GOT3 (cell line): ENCODE measurements around the gene PRRG2.

Experiments used
- DNase-seq: peaks from one replicate; lab custom pipeline; 2025; ENCODE audit warnings: mixed read lengths; lab: John Stamatoyannopoulos, UW

The PRRG2 gene

GRCh38 chr19:49581007-49581508 lies at the start of gene PRRG2:
Gene PRRG2 (plus strand): TSS chr19:49581316. CDS start chr19:49583220, 1,904 bp downstream.
- DNase-seq, result no peak

GRCh38 chr19:49533551-49534488 lies 47.3 kb upstream of the PRRG2 start:
- DNase-seq, result no peak

- DNase-seq, result no peak
Measured at GRCh38 chr19:49534632-49535385, 46.3 kb upstream of the PRRG2 start.

- no peak for DNase-seq
Measured at GRCh38 chr19:49536921-49537462, 44.1 kb upstream of the PRRG2 start.

- no peak for DNase-seq
Measured at GRCh38 chr19:49538643-49539042, 42.5 kb upstream of the PRRG2 start.

GRCh38 chr19:49539192-49539952 lies 41.7 kb upstream of the PRRG2 start:
- no peak for DNase-seq

- DNase-seq, result no peak
Measured at GRCh38 chr19:49541914-49542313, 39.2 kb upstream of the PRRG2 start.

GRCh38 chr19:49542446-49542845 lies 38.7 kb upstream of the PRRG2 start:
- DNase-seq, result no peak

GRCh38 chr19:49543032-49543431 lies 38.1 kb upstream of the PRRG2 start:
- DNase-seq, result no peak

- DNase-seq, result no peak
Measured at GRCh38 chr19:49544154-49544553, 37.0 kb upstream of the PRRG2 start.

GRCh38 chr19:49546825-49547565 lies 34.1 kb upstream of the PRRG2 start:
- DNase-seq, result no peak

- no peak for DNase-seq
Measured at GRCh38 chr19:49549045-49549444, 32.1 kb upstream of the PRRG2 start.

GRCh38 chr19:49551531-49551930 lies 29.6 kb upstream of the PRRG2 start:
- DNase-seq, result no peak

GRCh38 chr19:49552749-49553148 lies 28.4 kb upstream of the PRRG2 start:
- no peak for DNase-seq

GRCh38 chr19:49553451-49554271 lies 27.5 kb upstream of the PRRG2 start:
- DNase-seq, result no peak

GRCh38 chr19:49554701-49555181 lies 26.4 kb upstream of the PRRG2 start:
- no peak for DNase-seq

- DNase-seq, result no peak
Measured at GRCh38 chr19:49555600-49556411, 25.3 kb upstream of the PRRG2 start.

GRCh38 chr19:49556412-49557398 lies 24.4 kb upstream of the PRRG2 start:
- no peak for DNase-seq
